ENCODE measurements around the gene ZNF362. TPM values are rescaled to one million over a fixed set of nuclear protein-coding genes. Genes with fewer than 3 reads are reported as not detected.
"Not testable (repeated sequence)": the region's sequence is repeated elsewhere in the genome, so short reads cannot be mapped to it uniquely, and the experiment has no call there.

The ZNF362 gene
- polyA plus RNA-seq (ENCODE audit: insufficient read length in 4 of 4) = 10 to 100 TPM; 53.4 to 68.1 (median 61.4) TPM

GRCh38 chr1:33256471-33257206, at the start of gene ZNF362:
Gene ZNF362 (plus strand): TSS chr1:33256492. CDS start chr1:33270575, 14,083 bp downstream.
- DNase-seq (ENCODE audit: low read depth in 4 of 4, low spot score in 3 of 4) = peak in 1 of 4 donors; percentile 46

- no peak for DNase-seq (ENCODE audit: low read depth in 4 of 4, low spot score in 3 of 4)
Measured at GRCh38 chr1:33211972-33212371, 44.3 kb upstream of the ZNF362 start.

- DNase-seq (ENCODE audit: low read depth in 4 of 4, low spot score in 3 of 4) = no peak
Measured at GRCh38 chr1:33219886-33220661, 36.2 kb upstream of the ZNF362 start.

- no peak for DNase-seq (ENCODE audit: low read depth in 4 of 4, low spot score in 3 of 4)
Measured at GRCh38 chr1:33220676-33221384, 35.5 kb upstream of the ZNF362 start.

GRCh38 chr1:33221385-33221758, 34.9 kb upstream of the ZNF362 start:
- DNase-seq (ENCODE audit: low read depth in 4 of 4, low spot score in 3 of 4) = no peak

GRCh38 chr1:33222381-33222780, 33.9 kb upstream of the ZNF362 start:
- DNase-seq (ENCODE audit: low read depth in 4 of 4, low spot score in 3 of 4) = no peak

GRCh38 chr1:33224166-33224707, 32.1 kb upstream of the ZNF362 start:
- DNase-seq (ENCODE audit: low read depth in 4 of 4, low spot score in 3 of 4) = no peak

GRCh38 chr1:33225586-33225985, 30.7 kb upstream of the ZNF362 start:
- no peak for DNase-seq (ENCODE audit: low read depth in 4 of 4, low spot score in 3 of 4)

GRCh38 chr1:33228935-33229487, 27.3 kb upstream of the ZNF362 start:
- DNase-seq (ENCODE audit: low read depth in 4 of 4, low spot score in 3 of 4) = no peak

GRCh38 chr1:33231166-33231565, 25.1 kb upstream of the ZNF362 start:
- DNase-seq (ENCODE audit: low read depth in 4 of 4, low spot score in 3 of 4) = no peak

GRCh38 chr1:33232716-33233115, 23.6 kb upstream of the ZNF362 start:
- DNase-seq (ENCODE audit: low read depth in 4 of 4, low spot score in 3 of 4) = no peak

- no peak for DNase-seq (ENCODE audit: low read depth in 4 of 4, low spot score in 3 of 4)
Measured at GRCh38 chr1:33234131-33234530, 22.2 kb upstream of the ZNF362 start.

GRCh38 chr1:33234588-33234990, 21.7 kb upstream of the ZNF362 start:
- no peak for DNase-seq (ENCODE audit: low read depth in 4 of 4, low spot score in 3 of 4)

- DNase-seq (ENCODE audit: low read depth in 4 of 4, low spot score in 3 of 4) = no peak
Measured at GRCh38 chr1:33235521-33235920, 20.8 kb upstream of the ZNF362 start.

- DNase-seq (ENCODE audit: low read depth in 4 of 4, low spot score in 3 of 4) = no peak
Measured at GRCh38 chr1:33236498-33236897, 19.8 kb upstream of the ZNF362 start.

- no peak for DNase-seq (ENCODE audit: low read depth in 4 of 4, low spot score in 3 of 4)
Measured at GRCh38 chr1:33237579-33237978, 18.7 kb upstream of the ZNF362 start.

GRCh38 chr1:33238194-33238724, 18.0 kb upstream of the ZNF362 start:
- DNase-seq (ENCODE audit: low read depth in 4 of 4, low spot score in 3 of 4) = not testable (repeated sequence)

GRCh38 chr1:33239410-33239809, 16.9 kb upstream of the ZNF362 start:
- not testable (repeated sequence) for DNase-seq (ENCODE audit: low read depth in 4 of 4, low spot score in 3 of 4)

- DNase-seq (ENCODE audit: low read depth in 4 of 4, low spot score in 3 of 4) = no peak
Measured at GRCh38 chr1:33241866-33242265, 14.4 kb upstream of the ZNF362 start.

- no peak for DNase-seq (ENCODE audit: low read depth in 4 of 4, low spot score in 3 of 4)
Measured at GRCh38 chr1:33242652-33243051, 13.6 kb upstream of the ZNF362 start.
